ENCODE measurements around the gene R3HCC1L. TPM values are rescaled to one million over a fixed set of nuclear protein-coding genes. Genes with fewer than 3 reads are reported as not detected.

Gene R3HCC1L
- total and polyA plus RNA-seq, 2 experiments from 2014 or later: 5.2 to 12.7 TPM

DNA sequence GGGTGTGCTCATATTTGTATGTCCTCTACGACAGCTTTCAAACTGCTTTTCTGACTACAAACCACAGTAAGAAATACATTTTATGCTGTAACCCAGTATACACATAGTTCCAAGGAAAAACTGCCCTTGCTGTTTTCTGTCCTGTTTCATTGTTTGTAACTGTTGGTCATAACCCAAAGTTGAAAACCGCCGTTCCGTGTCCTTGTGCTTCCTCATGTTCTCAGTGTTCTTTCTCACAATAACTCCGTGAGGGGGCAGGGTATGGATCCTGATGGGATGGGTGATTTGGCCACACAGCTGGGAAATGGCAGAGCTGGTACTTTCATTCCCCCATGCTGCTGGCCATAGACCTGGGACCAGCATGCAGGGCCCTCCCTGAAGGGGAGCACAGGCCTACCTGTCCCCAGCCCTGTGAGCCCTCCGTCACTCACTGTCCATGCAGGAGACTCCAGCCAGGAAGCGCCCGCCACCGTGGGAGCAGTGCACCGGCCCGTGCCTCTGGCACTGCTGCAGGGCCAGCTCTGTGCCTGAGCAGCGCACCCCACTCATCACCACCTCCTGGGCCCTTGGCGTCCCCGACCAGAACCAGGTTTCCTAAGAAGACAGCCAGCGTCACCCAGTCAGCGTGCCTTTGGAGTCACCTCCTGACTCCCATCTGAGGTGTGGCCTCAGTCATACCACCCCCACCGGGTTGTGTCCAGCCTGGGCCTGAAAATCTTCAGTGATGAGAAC, 120.9 kb downstream of the R3HCC1L start:
- no peaks in the 10 kb centered on the region for H3K79me2 ChIP-seq
- no peak overlapping the region for H3K4me2 ChIP-seq
- no peaks in the 10 kb centered on the region for H3K27me3 ChIP-seq
- no peaks in the 10 kb centered on the region for H3K9me3 ChIP-seq (ENCODE audit: low read depth)
- DNase-seq (ENCODE audit: low spot score): no peak
- H3K4me1 ChIP-seq (ENCODE audit: insufficient read depth): peaks cover 8% of the 10 kb centered on the region
- no peak overlapping the region for H2AFZ ChIP-seq
- H3K36me3 ChIP-seq (replicated peaks; ENCODE audit: insufficient read depth, low read depth): no peaks in the 10 kb centered on the region
- H3K27ac ChIP-seq: no peak overlapping the region
- WGBS (ENCODE audit: low lambda C conversion rate, missing lambda C conversion rate): 96% methylated on average over 17 of the region's 17 CpGs
- no peak overlapping the region for H3K4me3 ChIP-seq
- H3K9me2 ChIP-seq (replicated peaks; ENCODE audit: insufficient read depth): no peaks in the 10 kb centered on the region
- no peak for TF ChIP-seq EZH2 (IDR thresholded peaks at IDR 0.05; ENCODE audit: borderline replicate concordance)
- H4K20me1 ChIP-seq (ENCODE audit: insufficient read depth, poor library complexity, severe bottlenecking): no peaks in the 10 kb centered on the region

DNA sequence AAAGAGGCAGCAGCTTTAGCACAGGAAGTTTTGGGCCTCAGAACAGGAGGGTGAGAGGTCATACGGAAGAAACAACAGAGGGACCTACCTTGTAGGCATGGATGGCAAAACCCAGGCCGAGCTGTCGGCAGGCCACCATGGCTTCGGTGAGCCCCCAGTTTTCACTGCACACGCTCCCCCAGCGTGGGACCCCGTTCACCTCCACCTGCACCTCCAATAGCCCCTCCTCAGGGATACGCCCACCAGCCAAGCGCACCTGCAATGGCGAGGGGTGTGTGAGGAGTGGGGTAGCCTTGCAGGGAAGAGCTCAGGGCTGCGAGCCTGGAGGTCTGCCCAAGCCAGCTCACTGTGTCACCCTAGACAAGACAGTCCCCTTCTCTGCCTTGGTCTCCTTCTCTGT, 122.2 kb downstream of the R3HCC1L start:
- H3K36me3 ChIP-seq (replicated peaks; ENCODE audit: insufficient read depth, low read depth): no peaks in the 10 kb centered on the region
- no peaks in the 10 kb centered on the region for H4K20me1 ChIP-seq (ENCODE audit: insufficient read depth, poor library complexity, severe bottlenecking)
- no peak overlapping the region for H3K4me2 ChIP-seq
- no peak overlapping the region for H3K4me3 ChIP-seq
- no peaks in the 10 kb centered on the region for H3K27me3 ChIP-seq
- H2AFZ ChIP-seq: no peak overlapping the region
- TF ChIP-seq, protein P1, sequence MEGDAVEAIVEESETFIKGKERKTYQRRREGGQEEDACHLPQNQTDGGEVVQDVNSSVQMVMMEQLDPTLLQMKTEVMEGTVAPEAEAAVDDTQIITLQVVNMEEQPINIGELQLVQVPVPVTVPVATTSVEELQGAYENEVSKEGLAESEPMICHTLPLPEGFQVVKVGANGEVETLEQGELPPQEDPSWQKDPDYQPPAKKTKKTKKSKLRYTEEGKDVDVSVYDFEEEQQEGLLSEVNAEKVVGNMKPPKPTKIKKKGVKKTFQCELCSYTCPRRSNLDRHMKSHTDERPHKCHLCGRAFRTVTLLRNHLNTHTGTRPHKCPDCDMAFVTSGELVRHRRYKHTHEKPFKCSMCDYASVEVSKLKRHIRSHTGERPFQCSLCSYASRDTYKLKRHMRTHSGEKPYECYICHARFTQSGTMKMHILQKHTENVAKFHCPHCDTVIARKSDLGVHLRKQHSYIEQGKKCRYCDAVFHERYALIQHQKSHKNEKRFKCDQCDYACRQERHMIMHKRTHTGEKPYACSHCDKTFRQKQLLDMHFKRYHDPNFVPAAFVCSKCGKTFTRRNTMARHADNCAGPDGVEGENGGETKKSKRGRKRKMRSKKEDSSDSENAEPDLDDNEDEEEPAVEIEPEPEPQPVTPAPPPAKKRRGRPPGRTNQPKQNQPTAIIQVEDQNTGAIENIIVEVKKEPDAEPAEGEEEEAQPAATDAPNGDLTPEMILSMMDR (IDR thresholded peaks at IDR 0.05; ENCODE audit: poor library complexity): no peak
- TF ChIP-seq EZH2 (IDR thresholded peaks at IDR 0.05; ENCODE audit: borderline replicate concordance) (no peak), EZH2phosphoT487 (IDR thresholded peaks at IDR 0.05; ENCODE audit: low read depth, severe bottlenecking, unreplicated experiment) (no peak)
- no peaks in the 10 kb centered on the region for H3K79me2 ChIP-seq
- no peak overlapping the region for H3K27ac ChIP-seq
- H3K4me1 ChIP-seq (ENCODE audit: insufficient read depth): peaks cover 15% of the 10 kb centered on the region
- H3K9me2 ChIP-seq (replicated peaks; ENCODE audit: insufficient read depth): no peaks in the 10 kb centered on the region
- H3K9me3 ChIP-seq (ENCODE audit: low read depth): no peaks in the 10 kb centered on the region
- WGBS (ENCODE audit: low lambda C conversion rate, missing lambda C conversion rate): 96% methylated on average over 10 of the region's 11 CpGs
- DNase-seq (ENCODE audit: low spot score): no peak

DNA sequence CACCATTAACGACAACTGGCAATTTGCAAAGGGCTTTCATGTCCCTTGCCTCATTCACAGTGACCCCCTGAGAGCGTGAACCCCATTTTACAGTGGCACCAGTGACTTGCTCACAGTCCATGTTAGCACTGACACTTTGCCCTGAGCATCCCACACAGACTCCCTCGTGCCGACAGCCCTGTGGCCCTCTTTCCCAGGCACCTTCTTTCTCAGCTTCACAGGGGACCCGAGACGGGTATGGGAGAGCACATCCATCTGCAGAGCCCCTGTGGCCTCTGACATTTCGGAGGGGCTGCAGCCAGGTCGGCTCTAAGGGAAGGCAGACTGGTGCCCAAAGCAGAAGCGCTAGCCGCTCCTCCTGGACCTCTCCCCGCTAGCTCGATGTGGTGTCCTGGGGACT, 122.7 kb downstream of the R3HCC1L start:
- Histone ChIP-seq H2AFZ (no peak overlapping the region), H3K36me3 (replicated peaks; ENCODE audit: insufficient read depth, low read depth) (no peaks in the 10 kb centered on the region), H3K9me2 (replicated peaks; ENCODE audit: insufficient read depth) (no peaks in the 10 kb centered on the region), H3K79me2 (no peaks in the 10 kb centered on the region), H4K20me1 (ENCODE audit: insufficient read depth, poor library complexity, severe bottlenecking) (no peaks in the 10 kb centered on the region), H3K27me3 (no peaks in the 10 kb centered on the region), H3K27ac (no peak overlapping the region), H3K4me3 (no peak overlapping the region), H3K4me1 (ENCODE audit: insufficient read depth) (peaks cover 15% of the 10 kb centered on the region), H3K4me2 (no peak overlapping the region), H3K9me3 (ENCODE audit: low read depth) (no peaks in the 10 kb centered on the region)
- no peak for TF ChIP-seq EZH2 (IDR thresholded peaks at IDR 0.05; ENCODE audit: borderline replicate concordance)
- no peak for DNase-seq (ENCODE audit: low spot score)
- 95% methylated on average over 12 of the region's 12 CpGs for WGBS (ENCODE audit: low lambda C conversion rate, missing lambda C conversion rate)

DNA sequence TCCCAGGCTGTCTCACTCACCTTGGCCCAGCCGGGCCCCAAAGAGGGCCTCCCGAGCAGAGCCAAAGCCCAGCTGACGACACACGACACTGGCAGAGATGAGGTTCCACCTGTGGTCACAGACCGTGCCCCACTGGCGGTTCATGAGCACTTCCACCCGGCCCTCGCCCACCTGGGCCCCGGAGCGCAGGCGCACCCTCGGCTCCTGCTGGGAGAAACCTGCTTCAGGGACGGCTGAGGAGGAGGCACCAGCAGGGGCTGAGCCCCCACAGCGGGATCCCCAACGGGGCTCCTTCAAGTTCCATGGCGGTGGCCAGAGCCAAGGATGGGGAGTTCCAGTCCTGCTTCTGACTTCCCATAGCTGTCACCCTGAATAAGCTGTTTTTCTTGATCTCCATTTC, 123.5 kb downstream of the R3HCC1L start:
- H3K4me2 ChIP-seq: no peak overlapping the region
- no peaks in the 10 kb centered on the region for H3K79me2 ChIP-seq
- no peaks in the 10 kb centered on the region for H3K9me2 ChIP-seq (replicated peaks; ENCODE audit: insufficient read depth)
- no peak overlapping the region for H3K27ac ChIP-seq
- H3K4me3 ChIP-seq: no peak overlapping the region
- no peaks in the 10 kb centered on the region for H4K20me1 ChIP-seq (ENCODE audit: insufficient read depth, poor library complexity, severe bottlenecking)
- H3K9me3 ChIP-seq (ENCODE audit: low read depth): no peaks in the 10 kb centered on the region
- WGBS (ENCODE audit: low lambda C conversion rate, missing lambda C conversion rate): 94% methylated on average over 16 of the region's 16 CpGs
- peaks cover 15% of the 10 kb centered on the region for H3K4me1 ChIP-seq (ENCODE audit: insufficient read depth)
- no peak overlapping the region for H2AFZ ChIP-seq
- no peak for DNase-seq (ENCODE audit: low spot score)
- no peaks in the 10 kb centered on the region for H3K36me3 ChIP-seq (replicated peaks; ENCODE audit: insufficient read depth, low read depth)
- no peaks in the 10 kb centered on the region for H3K27me3 ChIP-seq
- TF ChIP-seq EZH2phosphoT487 (IDR thresholded peaks at IDR 0.05; ENCODE audit: low read depth, severe bottlenecking, unreplicated experiment): no peak
- TF ChIP-seq, protein P1 (IDR thresholded peaks at IDR 0.05; ENCODE audit: poor library complexity): no peak
- TF ChIP-seq EZH2 (IDR thresholded peaks at IDR 0.05; ENCODE audit: borderline replicate concordance): no peak
